Epithelial cell of prostate (primary cell): ENCODE measurements around the gene NRAP.
"Not testable (repeated sequence)": the region's sequence is repeated elsewhere in the genome, so short reads cannot be mapped to it uniquely, and the experiment has no call there.

Experiments used
- DNase-seq: peaks from one replicate; pipeline ENCODE4 v3.0.0-alpha.2; 2011; ENCODE audit warnings: low read depth, low spot score
- H3K27ac ChIP-seq: fragments of 450-650 bp; 2 replicates; pipeline ENCODE4 v1.5.1; 2017; ENCODE audit warnings: mild to moderate bottlenecking

Gene NRAP

GRCh38 chr10:113681533-113682470 is 18.0 kb upstream of the NRAP start:
- H3K27ac ChIP-seq = peak overlapping the region; percentile 75

GRCh38 chr10:113680190-113681111 is 16.6 kb upstream of the NRAP start:
- H3K27ac ChIP-seq = peak overlapping the region; percentile 75
- peak; percentile 40 for DNase-seq

More at GRCh38 chr10:113681533-113682470, 18.0 kb upstream of the NRAP start:
- no peak for DNase-seq

- DNase-seq = no peak
- peak within 1 kb of the TSS; percentile 75 for H3K27ac ChIP-seq
These were observed 15.8 kb upstream of the NRAP start, which contains the start of gene CASP7 for GRCh38 chr10:113679463-113680189. Gene CASP7, plus strand, starts transcription at chr10:113679912. Its CDS starts 17,582 bp downstream, at chr10:113697494.

- no peak for DNase-seq
- peak overlapping the region; percentile 55 for H3K27ac ChIP-seq
These were observed 2.9 kb upstream of the NRAP start for GRCh38 chr10:113666682-113667252.

- DNase-seq = peak; percentile 64
- peak overlapping the region; percentile 55 for H3K27ac ChIP-seq
These were observed 2.0 kb upstream of the NRAP start for GRCh38 chr10:113665806-113666354.

- peak overlapping the region; percentile 55 for H3K27ac ChIP-seq
- no peak for DNase-seq
These were observed 1.5 kb upstream of the NRAP start for GRCh38 chr10:113665352-113665751.

GRCh38 chr10:113663142-113663541 is 699 bp downstream of the NRAP start:
- DNase-seq = no peak
- H3K27ac ChIP-seq = no peak overlapping the region

- no peak for DNase-seq
- H3K27ac ChIP-seq = no peak overlapping the region
These were observed 2.5 kb downstream of the NRAP start for GRCh38 chr10:113661332-113661731.

GRCh38 chr10:113657544-113657943 is 6.3 kb downstream of the NRAP start:
- no peak overlapping the region for H3K27ac ChIP-seq
- DNase-seq = no peak

- no peak for DNase-seq
These were observed 6.9 kb downstream of the NRAP start for GRCh38 chr10:113656896-113657295.

GRCh38 chr10:113652456-113652855 is 11.4 kb downstream of the NRAP start:
- not testable (repeated sequence) for H3K27ac ChIP-seq, DNase-seq

More at GRCh38 chr10:113656896-113657295, 6.9 kb downstream of the NRAP start:
- no peak overlapping the region for H3K27ac ChIP-seq

- H3K27ac ChIP-seq = no peak overlapping the region
- DNase-seq = no peak
These were observed 11.9 kb downstream of the NRAP start for GRCh38 chr10:113651898-113652297.

GRCh38 chr10:113651021-113651420 is 12.8 kb downstream of the NRAP start:
- no peak for DNase-seq
- no peak overlapping the region for H3K27ac ChIP-seq

GRCh38 chr10:113650172-113650571 is 13.7 kb downstream of the NRAP start:
- peak overlapping the region; percentile 27 for H3K27ac ChIP-seq
- no peak for DNase-seq

- no peak overlapping the region for H3K27ac ChIP-seq
- no peak for DNase-seq
These were observed 15.4 kb downstream of the NRAP start for GRCh38 chr10:113648478-113648877.

- no peak overlapping the region for H3K27ac ChIP-seq
- no peak for DNase-seq
These were observed 16.0 kb downstream of the NRAP start for GRCh38 chr10:113647812-113648211.

GRCh38 chr10:113646336-113647201 is 17.3 kb downstream of the NRAP start:
- H3K27ac ChIP-seq = no peak overlapping the region
- no peak for DNase-seq
